ENCODE data around the gene FAM50B. TPM values are rescaled to one million over a fixed set of nuclear protein-coding genes. Genes with fewer than 3 reads are reported as not detected.

Gene FAM50B
- total and polyA plus RNA-seq, 2 donors (not counting 1 experiment from before 2014, with no cell fraction given): 4.2 to 9.8 TPM

DNA sequence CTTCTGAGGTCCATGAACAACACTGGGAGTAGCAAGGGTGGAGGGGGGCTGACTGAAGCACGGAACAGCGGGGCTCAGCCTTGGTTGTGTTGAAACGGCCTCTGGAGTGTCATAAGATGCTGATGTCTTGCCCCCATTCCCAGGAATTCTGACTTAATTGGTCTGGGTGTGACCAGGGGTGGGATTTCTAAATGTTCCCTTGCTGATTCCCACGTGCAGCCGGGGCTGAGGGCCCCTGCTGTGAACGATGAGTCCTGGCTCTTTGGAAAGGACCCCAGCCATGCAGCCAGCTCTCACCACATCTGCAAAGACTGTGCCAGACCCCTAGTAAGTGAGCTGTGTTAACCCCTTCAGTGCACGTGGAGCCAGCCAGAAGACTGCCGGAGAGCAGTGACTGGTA is 28.6 kb upstream of the FAM50B start:
- Histone ChIP-seq H2AFZ (ENCODE audit: insufficient read depth, low read depth, low read length, poor library complexity, severe bottlenecking) (no peak overlapping the region), H4K20me1 (ENCODE audit: control insufficient read depth, insufficient read depth, low read length, poor library complexity, severe bottlenecking) (no peaks in the 10 kb centered on the region), H3K36me3 (replicated peaks in 1 of 2; ENCODE audit: control extremely low read depth in 1 of 2, control insufficient read depth in 1 of 2, extremely low read depth in 1 of 2, insufficient read depth in 2 of 2, low read length in 1 of 2) (no peaks in the 10 kb centered on the region), H3K4me2 (replicated peaks; ENCODE audit: low read depth, low read length, poor library complexity, severe bottlenecking) (no peak overlapping the region), H3K27ac (ENCODE audit: low read length in 2 of 2) (no peak overlapping the region), H3K4me1 (ENCODE audit: control insufficient read depth in 2 of 2, insufficient read depth in 2 of 2, low read length in 2 of 2) (no peaks in the 10 kb centered on the region), H3K79me2 (ENCODE audit: control insufficient read depth, insufficient read depth, low read length) (no peaks in the 10 kb centered on the region), H3K4me3 (ENCODE audit: control extremely low read depth in 1 of 5, extremely low read depth in 1 of 5, insufficient read depth in 1 of 5, low read depth in 2 of 5, low read length in 4 of 5) (no peak overlapping the region), H3K27me3 (replicated peaks in 1 of 4; ENCODE audit: control extremely low read depth in 1 of 4, control insufficient read depth in 3 of 4, insufficient read depth in 4 of 4, low read length in 3 of 4) (no peaks in the 10 kb centered on the region), H3K9me3 (ENCODE audit: control extremely low read depth in 1 of 3, control insufficient read depth in 2 of 3, insufficient read depth in 1 of 3, low read length in 2 of 3) (no peaks in the 10 kb centered on the region), H3K9ac (ENCODE audit: low read length) (no peak overlapping the region)
- Mint-ChIP-seq H3K27me3 (no peaks in the 10 kb centered on the region), H3K27ac (no peak overlapping the region), H3K4me1 (no peaks in the 10 kb centered on the region), H3K9me3 (ENCODE audit: insufficient read depth) (no peaks in the 10 kb centered on the region), H3K4me3 (no peak overlapping the region)
- no peak for DNase-seq
- POLR2A ChIA-PET: no interaction called here
- 96% methylated on average over 5 of the region's 8 CpGs for WGBS (ENCODE audit: insufficient coverage)
- intact Hi-C loops (cut with micrococcal nuclease): no loop called here
- ATAC-seq (ENCODE audit: low read depth): no peak
- TF ChIP-seq EZH2 (IDR thresholded peaks at IDR 0.05; ENCODE audit: borderline replicate concordance, insufficient read depth, low read depth, low read length, poor library complexity, severe bottlenecking): no peak
- CTCF ChIA-PET: no interaction called here

DNA sequence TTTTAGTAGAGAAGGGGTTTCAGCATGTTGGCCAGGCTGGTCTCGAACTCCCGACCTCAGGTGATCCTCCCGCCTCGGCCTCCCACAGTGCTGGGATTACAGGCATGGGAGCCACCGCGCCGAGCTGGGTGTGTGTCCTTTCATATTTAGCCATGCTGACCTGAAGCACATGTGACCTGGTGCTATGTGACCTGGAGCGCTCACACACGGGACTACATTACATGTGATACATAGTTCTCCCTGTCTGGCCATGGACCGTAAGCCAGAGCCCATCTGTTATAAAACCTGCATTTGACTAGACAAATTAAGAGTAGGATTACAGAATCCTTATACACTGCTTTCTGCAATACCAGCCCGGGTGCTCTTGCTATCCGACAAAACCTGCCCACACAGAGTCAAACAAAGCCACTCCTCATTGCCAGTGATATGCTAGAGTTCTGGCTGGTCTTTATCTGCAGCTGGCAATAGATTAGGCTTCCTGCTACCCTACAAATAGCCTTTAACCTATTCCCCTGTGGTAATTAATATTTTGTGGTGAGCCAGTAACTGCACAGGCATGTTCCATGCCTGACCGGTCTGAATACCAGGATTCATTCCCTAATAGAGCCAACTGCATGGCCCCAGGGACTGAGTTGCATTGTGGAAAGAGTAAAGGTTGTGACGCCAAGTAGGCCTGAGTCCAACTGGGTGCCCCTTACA is 26.3 kb upstream of the FAM50B start:
- no peak overlapping the region for H3K4me3 ChIP-seq (ENCODE audit: control extremely low read depth in 1 of 5, extremely low read depth in 1 of 5, insufficient read depth in 1 of 5, low read depth in 2 of 5, low read length in 4 of 5)
- H3K9me3 Mint-ChIP-seq (ENCODE audit: insufficient read depth): no peaks in the 10 kb centered on the region
- H2AFZ ChIP-seq (ENCODE audit: insufficient read depth, low read depth, low read length, poor library complexity, severe bottlenecking): no peak overlapping the region
- no peak overlapping the region for H3K4me2 ChIP-seq (replicated peaks; ENCODE audit: low read depth, low read length, poor library complexity, severe bottlenecking)
- no peak for TF ChIP-seq EZH2 (IDR thresholded peaks at IDR 0.05; ENCODE audit: borderline replicate concordance, insufficient read depth, low read depth, low read length, poor library complexity, severe bottlenecking)
- TF ChIP-seq, protein P1, sequence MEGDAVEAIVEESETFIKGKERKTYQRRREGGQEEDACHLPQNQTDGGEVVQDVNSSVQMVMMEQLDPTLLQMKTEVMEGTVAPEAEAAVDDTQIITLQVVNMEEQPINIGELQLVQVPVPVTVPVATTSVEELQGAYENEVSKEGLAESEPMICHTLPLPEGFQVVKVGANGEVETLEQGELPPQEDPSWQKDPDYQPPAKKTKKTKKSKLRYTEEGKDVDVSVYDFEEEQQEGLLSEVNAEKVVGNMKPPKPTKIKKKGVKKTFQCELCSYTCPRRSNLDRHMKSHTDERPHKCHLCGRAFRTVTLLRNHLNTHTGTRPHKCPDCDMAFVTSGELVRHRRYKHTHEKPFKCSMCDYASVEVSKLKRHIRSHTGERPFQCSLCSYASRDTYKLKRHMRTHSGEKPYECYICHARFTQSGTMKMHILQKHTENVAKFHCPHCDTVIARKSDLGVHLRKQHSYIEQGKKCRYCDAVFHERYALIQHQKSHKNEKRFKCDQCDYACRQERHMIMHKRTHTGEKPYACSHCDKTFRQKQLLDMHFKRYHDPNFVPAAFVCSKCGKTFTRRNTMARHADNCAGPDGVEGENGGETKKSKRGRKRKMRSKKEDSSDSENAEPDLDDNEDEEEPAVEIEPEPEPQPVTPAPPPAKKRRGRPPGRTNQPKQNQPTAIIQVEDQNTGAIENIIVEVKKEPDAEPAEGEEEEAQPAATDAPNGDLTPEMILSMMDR (IDR thresholded peaks at IDR 0.05): no peak
- POLR2A ChIA-PET: no interaction called here
- no peaks in the 10 kb centered on the region for H3K27me3 Mint-ChIP-seq
- CTCF ChIA-PET: no interaction called here
- no peak for ATAC-seq (ENCODE audit: low read depth)
- no peaks in the 10 kb centered on the region for H3K36me3 ChIP-seq (replicated peaks in 1 of 2; ENCODE audit: control extremely low read depth in 1 of 2, control insufficient read depth in 1 of 2, extremely low read depth in 1 of 2, insufficient read depth in 2 of 2, low read length in 1 of 2)
- 100% methylated on average over 9 of the region's 14 CpGs for WGBS (ENCODE audit: insufficient coverage)
- no peak overlapping the region for H3K9ac ChIP-seq (ENCODE audit: low read length)
- H3K27ac Mint-ChIP-seq: no peak overlapping the region
- H3K79me2 ChIP-seq (ENCODE audit: control insufficient read depth, insufficient read depth, low read length): no peaks in the 10 kb centered on the region
- H3K4me3 Mint-ChIP-seq: no peak overlapping the region
- DNase-seq: no peak
- H3K4me1 ChIP-seq (ENCODE audit: control insufficient read depth in 2 of 2, insufficient read depth in 2 of 2, low read length in 2 of 2): no peaks in the 10 kb centered on the region
- H3K9me3 ChIP-seq (ENCODE audit: control extremely low read depth in 1 of 3, control insufficient read depth in 2 of 3, insufficient read depth in 1 of 3, low read length in 2 of 3): no peaks in the 10 kb centered on the region
- no peak overlapping the region for H3K27ac ChIP-seq (ENCODE audit: low read length in 2 of 2)
- intact Hi-C loops (cut with micrococcal nuclease): no loop called here
- no peaks in the 10 kb centered on the region for H3K4me1 Mint-ChIP-seq
- no peaks in the 10 kb centered on the region for H3K27me3 ChIP-seq (replicated peaks in 1 of 4; ENCODE audit: control extremely low read depth in 1 of 4, control insufficient read depth in 3 of 4, insufficient read depth in 4 of 4, low read length in 3 of 4)
- H4K20me1 ChIP-seq (ENCODE audit: control insufficient read depth, insufficient read depth, low read length, poor library complexity, severe bottlenecking): no peaks in the 10 kb centered on the region

Data from B cell (primary cell).